IPS-20b (cell line): ENCODE data around the gene KDM3A.

ENCODE experiments used
- H3K27ac ChIP-seq: one replicate; pipeline ENCODE4 v1.5.1; 2013; ENCODE audit warnings: low read length
- H3K27me3 ChIP-seq: 2 replicates; pipeline ENCODE4 v1.6.1; 2013; ENCODE audit warnings: mild to moderate bottlenecking, low read length, inconsistent platforms; ENCODE audit not compliant: insufficient read depth
- H3K36me3 ChIP-seq: 2 replicates; pipeline ENCODE4 v1.6.1; 2013; ENCODE audit warnings: low read depth, mild to moderate bottlenecking, inconsistent platforms, low read length, moderate library complexity; ENCODE audit not compliant: insufficient read depth
- H3K4me1 ChIP-seq: 2 replicates; pipeline ENCODE4 v1.6.1; 2013; ENCODE audit warnings: mild to moderate bottlenecking, control low read depth, inconsistent platforms, low read length, moderate library complexity; ENCODE audit not compliant: insufficient read depth
- H3K4me3 ChIP-seq: 2 replicates; pipeline ENCODE4 v1.5.1; 2013; ENCODE audit warnings: mild to moderate bottlenecking, low read length, inconsistent platforms
- H3K9ac ChIP-seq: 2 replicates; pipeline ENCODE4 v1.6.1; 2013; ENCODE audit warnings: low read depth, mild to moderate bottlenecking, inconsistent platforms, low read length, moderate library complexity
- H3K9me3 ChIP-seq: 2 replicates; pipeline ENCODE4 v1.6.1; 2013; ENCODE audit warnings: mild to moderate bottlenecking, low read depth, low read length, inconsistent platforms; ENCODE audit not compliant: insufficient read depth

Gene KDM3A

GRCh38 chr2:86500325-86501083 lies 59.3 kb downstream of the KDM3A start:
- peaks cover 70% of the 10 kb centered on the region for H3K36me3 ChIP-seq
- peaks cover 59% of the 10 kb centered on the region for H3K9me3 ChIP-seq
- H3K4me1 ChIP-seq = no peaks in the 10 kb centered on the region
- H3K27ac ChIP-seq = no peak overlapping the region
- no peaks in the 10 kb centered on the region for H3K27me3 ChIP-seq
- no peak overlapping the region for H3K9ac ChIP-seq
- no peak overlapping the region for H3K4me3 ChIP-seq

GRCh38 chr2:86507600-86507999 lies 66.4 kb downstream of the KDM3A start:
- no peaks in the 10 kb centered on the region for H3K9me3 ChIP-seq
- H3K9ac ChIP-seq = no peak overlapping the region
- no peaks in the 10 kb centered on the region for H3K4me1 ChIP-seq
- H3K27me3 ChIP-seq = no peaks in the 10 kb centered on the region
- H3K4me3 ChIP-seq = no peak overlapping the region
- H3K27ac ChIP-seq = no peak overlapping the region
- peaks cover 31% of the 10 kb centered on the region for H3K36me3 ChIP-seq

- Histone ChIP-seq H3K4me3 (no peak overlapping the region), H3K36me3 (peaks cover 16% of the 10 kb centered on the region), H3K4me1 (no peaks in the 10 kb centered on the region), H3K27ac (no peak overlapping the region), H3K27me3 (no peaks in the 10 kb centered on the region), H3K9ac (no peak overlapping the region), H3K9me3 (no peaks in the 10 kb centered on the region)
Observed at GRCh38 chr2:86510436-86510933, 69.3 kb downstream of the KDM3A start.

GRCh38 chr2:86512034-86512433 lies 70.9 kb downstream of the KDM3A start:
- no peak overlapping the region for H3K9ac ChIP-seq
- no peak overlapping the region for H3K4me3 ChIP-seq
- no peaks in the 10 kb centered on the region for H3K27me3 ChIP-seq
- H3K9me3 ChIP-seq = no peaks in the 10 kb centered on the region
- H3K36me3 ChIP-seq = peaks cover 12% of the 10 kb centered on the region; the same call in 1 of the 2 replicates
- H3K27ac ChIP-seq = no peak overlapping the region
- no peaks in the 10 kb centered on the region for H3K4me1 ChIP-seq

- H3K36me3 ChIP-seq = peaks cover 12% of the 10 kb centered on the region; the same call in 1 of the 2 replicates
- H3K9me3 ChIP-seq = no peaks in the 10 kb centered on the region
- no peak overlapping the region for H3K9ac ChIP-seq
- no peak overlapping the region for H3K4me3 ChIP-seq
- H3K27me3 ChIP-seq = no peaks in the 10 kb centered on the region
- H3K27ac ChIP-seq = no peak overlapping the region
- no peaks in the 10 kb centered on the region for H3K4me1 ChIP-seq
Observed at GRCh38 chr2:86512892-86513291, 71.7 kb downstream of the KDM3A start.

- Histone ChIP-seq H3K36me3 (peaks cover 4% of the 10 kb centered on the region; the same call in 1 of the 2 replicates), H3K4me1 (no peaks in the 10 kb centered on the region), H3K4me3 (no peak overlapping the region), H3K9me3 (no peaks in the 10 kb centered on the region), H3K27ac (no peak overlapping the region), H3K27me3 (no peaks in the 10 kb centered on the region), H3K9ac (no peak overlapping the region)
Observed at GRCh38 chr2:86513948-86514660, 72.9 kb downstream of the KDM3A start.

GRCh38 chr2:86518481-86518880 lies 77.3 kb downstream of the KDM3A start:
- Histone ChIP-seq H3K9me3 (peaks cover 4% of the 10 kb centered on the region; the same call in 1 of the 2 replicates), H3K4me3 (no peak overlapping the region), H3K36me3 (no peaks in the 10 kb centered on the region), H3K27me3 (no peaks in the 10 kb centered on the region), H3K4me1 (no peaks in the 10 kb centered on the region), H3K27ac (no peak overlapping the region), H3K9ac (no peak overlapping the region)

GRCh38 chr2:86519349-86519748 lies 78.2 kb downstream of the KDM3A start:
- H3K27ac ChIP-seq = no peak overlapping the region
- H3K36me3 ChIP-seq = no peaks in the 10 kb centered on the region

GRCh38 chr2:86520153-86520552 lies 79.0 kb downstream of the KDM3A start:
- Histone ChIP-seq H3K36me3 (no peaks in the 10 kb centered on the region), H3K27me3 (no peaks in the 10 kb centered on the region), H3K4me3 (no peak overlapping the region), H3K9me3 (peaks cover 4% of the 10 kb centered on the region; the same call in 1 of the 2 replicates), H3K27ac (no peak overlapping the region), H3K4me1 (no peaks in the 10 kb centered on the region), H3K9ac (no peak overlapping the region)

More at GRCh38 chr2:86519349-86519748, 78.2 kb downstream of the KDM3A start:
- Histone ChIP-seq H3K9me3 (peaks cover 4% of the 10 kb centered on the region; the same call in 1 of the 2 replicates), H3K27me3 (no peaks in the 10 kb centered on the region), H3K9ac (no peak overlapping the region), H3K4me3 (no peak overlapping the region), H3K4me1 (no peaks in the 10 kb centered on the region)

- H3K27ac ChIP-seq = no peak overlapping the region
- H3K9me3 ChIP-seq = peaks cover 4% of the 10 kb centered on the region; the same call in 1 of the 2 replicates
Observed at GRCh38 chr2:86521922-86522321, 80.8 kb downstream of the KDM3A start.

GRCh38 chr2:86522711-86523110 lies 81.5 kb downstream of the KDM3A start:
- no peaks in the 10 kb centered on the region for H3K27me3 ChIP-seq
- peaks cover 4% of the 10 kb centered on the region; the same call in 1 of the 2 replicates for H3K9me3 ChIP-seq
- no peak overlapping the region for H3K4me3 ChIP-seq

More at GRCh38 chr2:86521922-86522321, 80.8 kb downstream of the KDM3A start:
- Histone ChIP-seq H3K9ac (no peak overlapping the region), H3K27me3 (no peaks in the 10 kb centered on the region), H3K4me1 (no peaks in the 10 kb centered on the region), H3K4me3 (no peak overlapping the region), H3K36me3 (peaks cover 8% of the 10 kb centered on the region; the same call in 1 of the 2 replicates)

More at GRCh38 chr2:86522711-86523110, 81.5 kb downstream of the KDM3A start:
- Histone ChIP-seq H3K4me1 (no peaks in the 10 kb centered on the region), H3K36me3 (peaks cover 14% of the 10 kb centered on the region; the same call in 1 of the 2 replicates), H3K9ac (no peak overlapping the region), H3K27ac (no peak overlapping the region)
